HG02943 (cell line): Measurements from ENCODE around the gene TNFRSF8.

ENCODE experiments used
- ATAC-seq: cut with Tn5 transposase; IDR thresholded peaks from one replicate; pipeline ENCODE4 v1.9.1; 2021; ENCODE audit warnings: mild to moderate bottlenecking, low read depth, moderate library complexity; ENCODE audit not compliant: unreplicated experiment

The TNFRSF8 gene

DNA sequence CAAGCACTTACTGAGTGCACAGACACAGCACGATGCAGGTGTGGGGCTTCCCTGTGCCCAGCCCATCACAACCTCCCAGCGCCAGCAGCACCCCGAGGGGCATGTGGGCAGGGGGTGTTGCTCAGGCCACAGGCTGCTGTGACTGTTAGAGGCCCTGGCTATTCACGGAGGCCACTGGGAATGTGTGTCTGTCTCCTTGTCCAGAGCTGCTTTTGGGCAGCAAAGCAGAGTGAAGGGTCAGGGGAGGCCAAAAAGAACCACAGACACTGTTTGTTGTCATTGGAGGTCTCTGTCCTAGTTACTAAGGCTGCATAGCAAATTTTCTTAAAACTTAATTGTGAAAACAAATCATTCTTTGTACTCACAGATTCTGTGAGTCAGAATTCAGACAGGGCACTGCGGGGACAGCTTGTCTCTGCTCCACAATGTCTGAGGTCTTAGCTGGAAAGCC lies 49.6 kb downstream of the TNFRSF8 start:
- no peak for ATAC-seq

DNA sequence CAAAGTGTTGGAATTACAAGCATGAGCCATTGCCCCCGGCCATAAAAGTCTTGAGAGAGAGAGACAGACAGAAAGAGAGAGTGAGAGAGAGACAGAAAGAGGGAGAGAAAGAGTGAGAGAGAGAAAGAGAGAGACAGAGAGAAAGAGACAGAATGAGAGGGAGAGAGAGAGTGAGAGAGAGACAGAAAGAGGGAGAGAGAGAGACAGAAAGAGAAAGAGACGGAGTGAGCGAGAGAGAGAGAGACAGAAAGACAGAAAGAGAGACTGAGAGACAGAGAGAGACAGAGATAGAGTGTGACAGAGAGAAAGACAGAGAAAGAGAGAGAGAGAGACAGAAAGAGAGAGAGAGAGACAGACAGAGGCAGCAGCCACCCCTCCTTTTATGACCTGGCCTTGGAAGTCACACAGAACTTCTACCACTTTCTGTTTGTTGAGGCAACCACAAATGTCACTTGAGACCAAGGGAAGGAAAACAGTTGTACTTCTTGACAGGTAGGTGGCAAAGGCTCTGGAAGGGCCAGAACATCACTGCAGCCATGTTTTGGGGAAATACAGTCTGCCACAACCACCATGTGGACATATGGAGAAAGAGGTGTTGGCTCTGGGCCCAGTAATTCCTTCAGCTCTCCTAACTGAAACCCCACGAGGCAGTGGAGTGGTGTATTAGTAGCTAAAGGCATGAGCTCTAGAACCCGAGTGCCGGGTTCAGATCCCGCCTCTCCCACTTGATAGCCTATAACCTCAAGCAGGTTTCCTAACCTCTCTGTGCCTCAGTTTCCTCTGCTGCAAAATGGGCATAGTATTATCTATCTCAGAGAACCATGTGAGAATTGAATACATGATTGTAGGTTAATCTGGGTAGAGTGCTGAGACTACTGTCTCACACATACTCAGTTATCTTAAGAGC lies 50.6 kb downstream of the TNFRSF8 start:
- ATAC-seq, result no peak

- no peak for ATAC-seq
These were observed 51.2 kb downstream of the TNFRSF8 start for GRCh38 chr1:12114340-12114683.

- ATAC-seq, result no peak
These were observed 51.8 kb downstream of the TNFRSF8 start for GRCh38 chr1:12114916-12115315.

- ATAC-seq, result no peak
These were observed 58.3 kb downstream of the TNFRSF8 start for GRCh38 chr1:12121212-12122003.

DNA sequence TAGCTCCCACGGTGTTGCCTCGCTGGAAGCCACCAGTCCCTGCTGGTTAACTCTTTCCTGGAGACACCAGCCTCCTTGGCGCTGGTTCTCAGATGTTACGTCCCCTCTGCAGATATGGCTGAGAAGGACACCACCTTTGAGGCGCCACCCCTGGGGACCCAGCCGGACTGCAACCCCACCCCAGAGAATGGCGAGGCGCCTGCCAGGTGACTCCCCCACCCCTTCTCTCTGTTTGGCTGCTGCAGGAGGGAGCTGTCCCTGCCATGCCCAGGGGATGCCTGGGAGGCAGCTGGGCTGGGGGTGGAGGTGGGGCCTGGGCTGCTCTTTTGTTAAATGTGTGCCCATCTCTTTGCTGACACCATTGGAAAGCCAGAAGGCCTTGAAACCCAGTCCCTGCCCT lies 60.1 kb downstream of the TNFRSF8 start:
- no peak for ATAC-seq

DNA sequence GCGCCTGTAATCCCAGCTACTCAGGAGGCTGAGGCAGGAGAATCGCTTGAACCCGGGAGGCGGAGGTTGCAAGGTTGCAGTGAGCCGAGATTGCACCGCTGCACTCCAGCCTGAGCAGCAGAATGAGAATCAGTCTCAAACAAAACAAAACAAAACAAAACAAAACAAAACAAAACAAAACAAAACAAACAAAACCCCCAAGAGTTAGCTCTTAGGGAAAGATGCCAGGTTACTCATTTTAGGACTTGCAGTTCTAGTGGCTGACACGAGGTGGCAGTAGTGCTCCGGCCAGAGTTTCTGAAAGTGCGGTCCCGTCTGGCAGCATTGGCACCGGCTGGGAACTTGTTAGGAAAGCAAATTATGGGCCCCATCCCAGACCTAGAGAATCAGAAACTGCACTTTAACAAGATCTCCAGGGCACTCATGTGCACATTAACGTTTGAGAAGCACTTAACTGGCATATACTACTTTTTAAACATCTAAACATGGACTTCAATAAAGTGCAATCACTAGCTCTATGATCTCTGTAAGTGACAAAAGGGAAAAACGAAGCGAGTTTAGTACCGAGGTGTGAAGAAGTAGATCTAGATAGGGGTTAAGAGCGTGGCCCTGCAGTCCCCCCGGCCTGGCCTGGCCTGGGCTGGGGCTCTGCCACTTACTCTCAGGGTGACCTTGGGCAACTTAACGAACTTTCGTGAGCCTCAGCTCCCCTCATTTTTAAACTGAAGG lies 61.8 kb downstream of the TNFRSF8 start:
- no peak for ATAC-seq

DNA sequence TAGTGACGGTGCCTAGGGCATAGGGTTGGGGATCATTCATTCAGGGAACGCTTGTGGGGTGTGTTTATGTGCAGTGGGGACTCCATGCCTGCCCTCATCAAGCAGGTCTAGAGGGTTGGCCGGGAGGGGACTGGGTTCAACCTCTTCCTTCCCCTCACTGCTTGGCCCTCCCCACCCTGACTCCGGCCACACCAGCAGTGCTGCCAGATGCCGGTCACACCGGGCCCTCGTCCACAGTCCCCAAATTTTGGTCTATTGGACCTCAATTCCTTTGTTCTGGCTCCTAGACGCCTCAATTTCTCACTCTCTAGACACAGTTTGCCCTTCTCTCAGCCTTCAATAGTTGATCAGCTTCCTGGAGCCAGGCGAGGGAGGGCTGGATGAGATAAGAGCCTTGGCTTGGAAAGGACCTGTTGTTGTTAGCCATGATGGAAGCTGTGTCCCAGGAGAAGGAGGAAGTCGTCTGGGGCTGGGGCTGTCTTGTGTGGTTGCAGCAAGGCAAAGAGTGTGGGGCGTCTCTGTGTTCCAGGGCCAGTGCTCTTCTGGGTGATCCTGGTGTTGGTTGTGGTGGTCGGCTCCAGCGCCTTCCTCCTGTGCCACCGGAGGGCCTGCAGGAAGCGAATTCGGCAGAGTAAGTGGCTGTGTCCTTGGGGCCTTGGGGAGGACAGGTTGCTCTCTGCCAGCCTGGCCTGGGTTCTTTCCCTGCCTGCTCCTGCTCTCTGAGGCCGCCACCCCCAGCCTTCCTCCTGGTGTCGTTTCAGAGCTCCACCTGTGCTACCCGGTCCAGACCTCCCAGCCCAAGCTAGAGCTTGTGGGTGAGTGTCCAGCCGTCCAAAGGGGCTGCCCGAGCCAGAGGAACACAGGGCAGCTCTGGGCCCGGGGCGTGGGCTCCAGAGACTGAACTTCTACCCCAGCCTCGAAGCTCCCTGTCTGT lies 62.6 kb downstream of the TNFRSF8 start:
- no peak for ATAC-seq

- ATAC-seq, result no peak
These were observed 63.7 kb downstream of the TNFRSF8 start for GRCh38 chr1:12126781-12127180.

- no peak for ATAC-seq
These were observed 64.2 kb downstream of the TNFRSF8 start for GRCh38 chr1:12127206-12127810.

GRCh38 chr1:12128120-12128519 lies 65.0 kb downstream of the TNFRSF8 start:
- no peak for ATAC-seq

DNA sequence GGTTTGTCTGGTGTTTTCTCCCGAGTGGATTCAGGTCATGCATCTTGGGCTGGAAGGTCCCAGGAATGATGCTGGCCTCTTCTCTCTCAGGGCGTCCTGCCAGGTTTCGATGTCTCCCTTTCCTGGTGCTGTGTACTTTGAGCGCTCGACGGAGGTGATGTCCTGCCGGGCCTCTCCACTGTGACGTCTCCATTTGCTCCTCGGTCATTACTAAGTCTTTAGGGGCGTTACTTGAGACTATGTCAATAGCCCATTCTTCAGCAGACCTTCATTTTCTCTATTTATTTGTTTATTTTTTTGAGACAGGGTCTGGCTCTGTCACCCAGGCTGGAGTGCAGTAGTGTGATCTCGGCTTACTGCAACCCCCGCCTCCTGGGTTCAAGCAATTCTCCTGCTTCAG lies 66.5 kb downstream of the TNFRSF8 start:
- ATAC-seq, result no peak

DNA sequence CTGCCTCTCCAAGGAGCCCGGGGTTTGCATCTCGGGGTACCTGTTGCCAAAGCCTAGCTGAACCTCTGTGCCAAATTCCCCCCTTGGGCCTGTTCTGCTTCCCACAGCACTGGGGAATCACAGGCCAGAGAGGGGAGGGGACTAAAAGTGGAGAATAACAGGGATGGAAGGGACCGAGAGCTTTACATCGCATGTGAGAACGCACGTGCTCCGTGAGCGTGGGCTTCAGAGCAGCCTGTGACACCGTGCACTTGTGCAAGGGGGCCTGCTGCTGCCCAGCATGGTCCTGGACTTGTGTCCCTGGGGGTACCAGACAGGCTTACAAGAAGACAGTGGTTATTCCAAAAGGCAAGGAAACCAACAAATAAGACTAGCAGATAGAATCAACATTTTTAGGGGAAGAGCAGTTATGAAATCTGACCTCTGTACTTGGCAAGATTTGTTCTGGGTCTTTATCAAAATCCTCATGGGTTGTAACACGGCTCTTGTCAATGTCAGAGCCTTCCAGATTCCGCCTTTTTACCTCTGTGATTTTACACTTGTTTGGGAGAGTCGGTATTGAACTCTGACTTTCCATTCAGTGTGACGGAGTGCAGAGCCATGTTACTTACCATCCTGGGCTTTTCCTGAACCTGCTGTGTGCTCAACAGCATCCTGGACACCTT lies 67.5 kb downstream of the TNFRSF8 start:
- ATAC-seq, result no peak

GRCh38 chr1:12132078-12132477 lies 69.0 kb downstream of the TNFRSF8 start:
- ATAC-seq, result no peak

- no peak for ATAC-seq
These were observed 71.6 kb downstream of the TNFRSF8 start for GRCh38 chr1:12134716-12135115.

GRCh38 chr1:12135612-12136011 lies 72.5 kb downstream of the TNFRSF8 start:
- no peak for ATAC-seq

DNA sequence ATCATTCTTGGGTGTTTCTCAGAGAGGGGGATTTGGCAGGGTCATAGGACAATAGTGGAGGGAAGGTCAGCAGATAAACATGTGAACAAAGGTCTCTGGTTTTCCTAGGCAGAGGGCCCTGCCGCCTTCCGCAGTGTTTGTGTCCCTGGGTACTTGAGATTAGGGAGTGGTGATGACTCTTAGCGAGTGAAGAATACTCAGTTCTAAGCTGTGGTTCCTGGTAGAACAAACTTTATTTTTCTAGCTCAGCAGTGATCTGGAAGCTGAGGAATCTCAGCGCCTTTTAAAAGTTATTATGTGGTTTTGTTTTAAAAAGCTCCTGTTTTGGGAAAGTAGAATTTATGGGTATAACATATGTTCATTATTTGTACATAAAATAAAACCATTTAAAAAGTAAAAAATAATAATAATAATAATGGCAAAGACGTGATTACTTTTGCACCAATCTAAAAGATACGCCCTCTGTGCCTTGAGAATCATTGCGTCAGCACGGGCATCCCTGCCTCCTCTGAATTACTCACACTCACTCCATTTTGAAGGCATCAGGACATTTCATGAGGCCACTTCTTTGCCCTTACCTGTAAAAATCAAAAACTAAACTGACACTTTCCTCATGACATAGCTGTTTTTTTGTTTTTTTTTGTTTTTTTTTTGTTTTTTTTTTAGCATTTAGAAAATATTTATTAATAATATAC lies 74.0 kb downstream of the TNFRSF8 start:
- no peak for ATAC-seq
